Ovary (tissue), 9 donors: ENCODE measurements around the gene EBF4. TPM values are rescaled to one million over a fixed set of nuclear protein-coding genes. Genes with fewer than 3 reads are reported as not detected.
A peak's percentile ranks its signal among the peaks of the same experiment; 100 is the strongest.

Experiments
- DNase-seq, 5 donors: peaks; one replicate each; pipeline ENCODE4 v3.0.0-alpha.2; 2019 to 2020
- H3K27ac ChIP-seq, 2 donors: fragments of 200-600 bp; one replicate each; pipeline versions ENCODE4 v1.5.1 to v1.8.0; 2019 to 2022
- H3K27me3 ChIP-seq: fragments of 200-600 bp; one replicate; pipeline ENCODE4 v1.8.0; 2022
- H3K36me3 ChIP-seq: fragments of 200-600 bp; sonication (generic); one replicate; pipeline ENCODE4 v1.5.1; 2019
- H3K4me1 ChIP-seq: one replicate; pipeline ENCODE4 v1.8.1; 2013; ENCODE audit warnings: mild to moderate bottlenecking, moderate library complexity; ENCODE audit not compliant: insufficient read depth
- H3K4me3 ChIP-seq: fragments of 200-600 bp; sonication (generic); one replicate; pipeline ENCODE4 v1.5.1; 2017
- H3K9me3 ChIP-seq, 2 donors: fragments of 200-600 bp in 1 of 2; sonication (generic) in 1 of 2; one replicate each; pipeline versions ENCODE4 v1.5.1 to v1.8.1; 2013 to 2019; ENCODE audit warnings: mild to moderate bottlenecking in 1 of 2, moderate library complexity in 1 of 2
- EP300 ChIP-seq: sonication (generic); formaldehyde crosslinking; IDR thresholded peaks from one replicate; pipeline ENCODE4 v1.6.1; 2017; ENCODE audit warnings: antibody characterized with exemption
- POLR2A ChIP-seq: fragments of 450-650 bp; IDR thresholded peaks from one replicate; pipeline ENCODE4 v1.6.1; 2017; ENCODE audit warnings: antibody characterized with exemption, mild to moderate bottlenecking, moderate library complexity
- WGBS, 3 donors: extraction: QIAGEN DNeasy Blood & Tissue Kit in 1 of 3; methylation state at CpG; one replicate each; pipeline versions ENCODE4 v1.1.5 to v1.1.7; 2013 to 2017; 5-methylcytosine and 5-hydroxymethylcytosine counted together
- intact Hi-C, 4 donors: fragments of 100-400 bp; cut with DNase I; formaldehyde crosslinking; loops; one replicate each; pipeline versions ENCODE4 v1.11.0 to v1.15.1; 2022 to 2023
- polyA plus RNA-seq, 2 donors: library from polyadenylated mRNA; stranded (reverse); fragments of 200-250 nt in 1 of 2; fragments of 350-450 nt in 1 of 2; fragmentation: Illumina TruSeq in 1 of 2; extraction: RNeasy Lipid Tissue Mini Kit (QIAGEN cat#74804) in 1 of 2; gene quantifications; one replicate each; pipeline ENCODE4 v1.2.3, GENCODE V29; 2013 to 2014
- total RNA-seq, 7 donors: library from RNA; depleted of rRNA in 2 of 7; stranded (reverse); fragments of >200 nt in 2 of 7; fragmentation: NEBNext Ultra II Directional in 3 of 7; extraction: Animal tissue kit (Norgen Biotek cat#: 25700) in 3 of 7; gene quantifications; one replicate each; pipeline versions ENCODE4 v1.1.0 to v1.2.4, GENCODE V29; 2016 to 2023
- TF ChIP-seq, protein P1 (sequence below), 3 donors: fragments of 450-650 bp in 2 of 3; fragments of 200-600 bp in 1 of 3; IDR thresholded peaks; one replicate each; pipeline versions ENCODE4 v1.5.1 to v1.8.0; 2016 to 2022; ENCODE audit warnings: antibody characterized with exemption in 3 of 3, mild to moderate bottlenecking in 1 of 3
- donor health status: DM: no; HTN: no; CAD: no; lungs with moderate emphysema.
- donor health status: DM: no; HTN: no; CAD: no.
- donor health status: Bipolar disorder and iron deficiency.
- donor health status: DM: yes; HTN: yes; CAD: no.
- donor health status: DM: no; HTN: no; CAD: no.
- donor health status: DM: yes; HTN: yes; CAD: no.

Gene EBF4
- total and polyA plus RNA-seq, 9 donors, result 9.4 to 67.7 (median 36.2) TPM

DNA sequence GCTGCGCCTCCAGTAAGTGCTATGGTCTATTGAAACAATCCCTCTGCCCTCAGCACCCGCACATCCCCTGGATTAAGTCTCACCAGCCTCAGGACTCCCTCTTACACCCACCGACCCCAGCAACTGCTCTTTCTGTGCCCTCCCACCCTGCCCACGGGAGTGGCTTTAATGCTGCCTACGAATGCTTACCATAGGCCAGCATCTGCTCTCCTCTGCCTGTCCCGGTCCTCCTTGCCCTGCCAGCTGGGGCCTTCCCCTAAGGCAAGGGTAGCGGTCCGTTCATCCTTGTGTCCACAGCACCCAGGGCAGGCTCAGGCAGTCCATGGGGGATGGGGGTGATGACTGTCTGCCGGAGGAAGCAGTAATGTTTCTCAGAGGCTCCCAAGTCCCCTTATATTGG is 4.1 kb downstream of the EBF4 start:
- no peaks in the 10 kb centered on the region for H3K27me3 ChIP-seq
- TF ChIP-seq, protein P1, sequence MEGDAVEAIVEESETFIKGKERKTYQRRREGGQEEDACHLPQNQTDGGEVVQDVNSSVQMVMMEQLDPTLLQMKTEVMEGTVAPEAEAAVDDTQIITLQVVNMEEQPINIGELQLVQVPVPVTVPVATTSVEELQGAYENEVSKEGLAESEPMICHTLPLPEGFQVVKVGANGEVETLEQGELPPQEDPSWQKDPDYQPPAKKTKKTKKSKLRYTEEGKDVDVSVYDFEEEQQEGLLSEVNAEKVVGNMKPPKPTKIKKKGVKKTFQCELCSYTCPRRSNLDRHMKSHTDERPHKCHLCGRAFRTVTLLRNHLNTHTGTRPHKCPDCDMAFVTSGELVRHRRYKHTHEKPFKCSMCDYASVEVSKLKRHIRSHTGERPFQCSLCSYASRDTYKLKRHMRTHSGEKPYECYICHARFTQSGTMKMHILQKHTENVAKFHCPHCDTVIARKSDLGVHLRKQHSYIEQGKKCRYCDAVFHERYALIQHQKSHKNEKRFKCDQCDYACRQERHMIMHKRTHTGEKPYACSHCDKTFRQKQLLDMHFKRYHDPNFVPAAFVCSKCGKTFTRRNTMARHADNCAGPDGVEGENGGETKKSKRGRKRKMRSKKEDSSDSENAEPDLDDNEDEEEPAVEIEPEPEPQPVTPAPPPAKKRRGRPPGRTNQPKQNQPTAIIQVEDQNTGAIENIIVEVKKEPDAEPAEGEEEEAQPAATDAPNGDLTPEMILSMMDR (IDR thresholded peaks at IDR 0.05), result no peak
- TF ChIP-seq POLR2A (no peak), EP300 (no peak)

DNA sequence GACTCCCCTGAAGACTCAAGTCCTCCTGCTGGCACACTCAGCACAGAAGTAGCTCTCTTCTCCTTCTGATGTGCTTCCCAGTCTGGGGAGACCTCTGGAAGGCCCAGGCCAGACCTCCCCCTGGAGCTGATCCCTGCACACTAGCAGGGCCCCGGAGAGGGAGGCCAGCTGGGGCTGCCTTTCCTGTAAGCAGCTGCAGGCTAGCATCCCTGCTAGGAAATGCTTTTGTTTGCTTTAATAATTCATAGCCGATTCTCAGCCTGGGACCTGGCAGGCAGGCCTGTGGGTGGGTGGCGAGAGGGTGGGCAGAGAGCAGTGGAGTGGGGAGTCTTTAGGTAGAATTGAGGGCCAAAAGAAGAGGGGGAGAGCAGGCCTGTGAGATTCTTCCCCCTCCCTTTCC is 5.2 kb downstream of the EBF4 start:
- TF ChIP-seq POLR2A (no peak), EP300 (no peak)
- TF ChIP-seq, protein P1 (IDR thresholded peaks at IDR 0.05), result no peak
- H3K4me3 ChIP-seq, result no peak overlapping the region
- no peak overlapping the region for H3K27ac ChIP-seq
- H3K4me1 ChIP-seq, result no peaks in the 10 kb centered on the region
- no peak for DNase-seq
- H3K9me3 ChIP-seq, result no peaks in the 10 kb centered on the region
- intact Hi-C loops, result loop anchor here (5.0 to 10.0 kb wide), 4 partner anchors 50 to 157 kb away; partner anchors contain the start of genes PCED1A (in 1 of the 4) and VPS16 (in 1 of the 4)
- WGBS, 3 donors, result 29 to 42% (median 38%) methylated on average over 3 of the region's 3 CpGs
- no peaks in the 10 kb centered on the region for H3K36me3 ChIP-seq
- H3K27me3 ChIP-seq, result no peaks in the 10 kb centered on the region

More for the DNA sequence above, 4.1 kb downstream of the EBF4 start:
- H3K9me3 ChIP-seq, result no peaks in the 10 kb centered on the region
- no peaks in the 10 kb centered on the region for H3K36me3 ChIP-seq
- peak in 1 of 5 donors; percentile 12 for DNase-seq
- 91 to 97% (median 92%) methylated on average over 9 of the region's 9 CpGs for WGBS, 3 donors
- H3K4me3 ChIP-seq, result no peak overlapping the region
- intact Hi-C loops, result loop anchor here (5.0 to 10.0 kb wide), 4 partner anchors 51 to 158 kb away; partner anchors contain the start of genes PCED1A (in 1 of the 4) and VPS16 (in 1 of the 4)
- H3K27ac ChIP-seq, result no peak overlapping the region
- no peaks in the 10 kb centered on the region for H3K4me1 ChIP-seq

DNA sequence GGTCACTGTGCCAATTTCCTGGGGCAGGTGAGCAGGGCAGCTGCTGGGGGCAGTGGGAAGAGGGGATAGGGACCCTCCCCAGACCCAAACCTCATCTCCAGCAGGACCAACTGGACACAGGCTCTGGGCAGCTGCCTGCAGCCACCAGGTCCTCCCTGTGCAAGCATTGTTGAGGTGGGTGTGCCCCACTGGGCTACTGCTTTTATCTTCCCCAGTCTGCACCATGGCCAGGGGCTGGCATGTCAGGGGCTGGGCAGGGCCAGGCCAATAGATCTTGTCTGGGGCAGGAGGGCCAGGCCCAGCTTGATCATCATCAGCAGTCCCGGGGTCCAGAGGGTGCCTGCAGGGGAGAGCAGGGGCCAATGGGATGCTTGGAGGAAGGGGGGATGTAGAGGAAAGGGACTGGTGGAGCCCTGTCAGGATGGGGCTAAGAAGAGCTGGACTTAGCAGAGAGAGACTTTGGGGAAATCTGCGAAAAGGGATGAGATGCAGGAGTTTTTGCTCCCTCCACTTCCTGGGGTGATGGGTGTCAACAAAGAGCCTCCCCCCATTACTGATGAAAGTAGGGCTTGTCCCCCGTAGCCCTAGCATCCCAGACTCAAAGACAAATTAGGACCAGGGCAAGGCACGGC is 5.7 kb downstream of the EBF4 start:
- H3K4me3 ChIP-seq, result no peak overlapping the region
- no peaks in the 10 kb centered on the region for H3K36me3 ChIP-seq
- 75 to 89% (median 78%) methylated on average over 4 of the region's 4 CpGs for whole genome bisulfite sequencing, 3 donors
- no peak for DNase-seq
- TF ChIP-seq, protein P1 (IDR thresholded peaks at IDR 0.05), result no peak
- no peak for TF ChIP-seq EP300
- intact Hi-C loops, result loop anchor here (5.0 to 10.0 kb wide), 4 partner anchors 49 to 156 kb away; partner anchors contain the start of genes PCED1A (in 1 of the 4) and VPS16 (in 1 of the 4)
- H3K9me3 ChIP-seq, result no peaks in the 10 kb centered on the region
- H3K27ac ChIP-seq, result no peak overlapping the region
- H3K27me3 ChIP-seq, result no peaks in the 10 kb centered on the region
- H3K4me1 ChIP-seq, result no peaks in the 10 kb centered on the region

DNA sequence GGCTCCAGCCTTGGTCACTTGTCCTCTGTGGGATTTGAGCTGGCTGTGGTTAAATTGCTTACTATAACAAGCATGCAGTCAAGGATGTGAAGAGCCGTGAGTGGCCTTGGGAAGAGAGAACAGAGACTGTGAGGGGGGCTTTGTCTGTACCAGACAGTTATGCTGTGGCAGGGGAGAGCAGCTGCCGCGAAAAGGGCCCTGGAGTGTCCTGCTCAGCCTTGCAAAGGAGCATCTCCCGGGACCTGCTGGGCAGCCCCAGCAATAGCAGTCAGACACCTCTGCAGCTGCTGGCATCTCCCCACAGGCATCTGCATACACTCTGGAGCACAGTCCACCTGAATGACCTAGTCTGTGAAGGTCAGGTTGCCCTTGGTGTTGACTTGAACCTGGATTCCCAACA is 6.3 kb downstream of the EBF4 start:
- H3K4me1 ChIP-seq, result no peaks in the 10 kb centered on the region
- no peaks in the 10 kb centered on the region for H3K36me3 ChIP-seq
- no peak for DNase-seq
- no peaks in the 10 kb centered on the region for H3K27me3 ChIP-seq
- H3K9me3 ChIP-seq, result no peaks in the 10 kb centered on the region
- no peak overlapping the region for H3K4me3 ChIP-seq
- 22 to 58% (median 30%) methylated on average over 4 of the region's 4 CpGs for WGBS, 3 donors
- intact Hi-C loops, result loop anchor here (5.0 to 10.0 kb wide), 4 partner anchors 48 to 156 kb away; partner anchors contain the start of genes PCED1A (in 1 of the 4) and VPS16 (in 1 of the 4)
- TF ChIP-seq EP300, result no peak
- TF ChIP-seq, protein P1 (IDR thresholded peaks at IDR 0.05), result no peak
- TF ChIP-seq POLR2A, result no peak
- H3K27ac ChIP-seq, result no peak overlapping the region
